Measurements from ENCODE around the gene AGAP1. TPM values are rescaled to one million over a fixed set of nuclear protein-coding genes. Genes with fewer than 3 reads are reported as not detected.

The AGAP1 gene
- total RNA-seq, 1 experiment from 2014 or later: 56.4 TPM

- H3K36me3 Mint-ChIP-seq (ENCODE audit: insufficient read depth, unreplicated experiment): peaks cover 18% of the 10 kb centered on the region
- no TSS peak for BruUV-seq (replicated peaks)
- CTCF ChIA-PET: interaction anchor here (0.7 kb wide), 1 partner anchor 705 kb away, joined by 3 read pairs; no protein-coding TSS in a partner anchor
- H3K4me1 Mint-ChIP-seq (ENCODE audit: low read depth, unreplicated experiment): no peaks in the 10 kb centered on the region
- H3K9me3 Mint-ChIP-seq (ENCODE audit: low read depth, unreplicated experiment): no peaks in the 10 kb centered on the region
- no peak overlapping the region for H3K27ac Mint-ChIP-seq (ENCODE audit: unreplicated experiment)
- no peaks in the 10 kb centered on the region for H3K27me3 Mint-ChIP-seq (ENCODE audit: unreplicated experiment)
- intact Hi-C loops (cut with micrococcal nuclease; ENCODE audit: unreplicated experiment): no loop called here
- no peak overlapping the region for H3K4me3 Mint-ChIP-seq (ENCODE audit: low read depth, unreplicated experiment)
- DNase-seq: no peak
- TF ChIP-seq CTCF (IDR thresholded peaks at IDR 0.05; ENCODE audit: unreplicated experiment): no peak
Measured at GRCh38 chr2:235968616-235969324, 474.9 kb downstream of the AGAP1 start.

GRCh38 chr2:235970204-235971040, 476.6 kb downstream of the AGAP1 start:
- H3K27me3 Mint-ChIP-seq (ENCODE audit: unreplicated experiment): no peaks in the 10 kb centered on the region
- no peak overlapping the region for H3K27ac Mint-ChIP-seq (ENCODE audit: unreplicated experiment)
- intact Hi-C loops (cut with micrococcal nuclease; ENCODE audit: unreplicated experiment): no loop called here
- no peak overlapping the region for H3K4me3 Mint-ChIP-seq (ENCODE audit: low read depth, unreplicated experiment)
- H3K4me1 Mint-ChIP-seq (ENCODE audit: low read depth, unreplicated experiment): no peaks in the 10 kb centered on the region
- no peak for TF ChIP-seq CTCF (IDR thresholded peaks at IDR 0.05; ENCODE audit: unreplicated experiment)
- no TSS peak for BruUV-seq (replicated peaks)
- CTCF ChIA-PET: no interaction called here
- peaks cover 18% of the 10 kb centered on the region for H3K36me3 Mint-ChIP-seq (ENCODE audit: insufficient read depth, unreplicated experiment)
- no peak for DNase-seq
- H3K9me3 Mint-ChIP-seq (ENCODE audit: low read depth, unreplicated experiment): no peaks in the 10 kb centered on the region

- no peak for TF ChIP-seq CTCF (IDR thresholded peaks at IDR 0.05; ENCODE audit: unreplicated experiment)
- H3K4me3 Mint-ChIP-seq (ENCODE audit: low read depth, unreplicated experiment): no peak overlapping the region
- H3K27ac Mint-ChIP-seq (ENCODE audit: unreplicated experiment): no peak overlapping the region
- no peaks in the 10 kb centered on the region for H3K4me1 Mint-ChIP-seq (ENCODE audit: low read depth, unreplicated experiment)
- H3K9me3 Mint-ChIP-seq (ENCODE audit: low read depth, unreplicated experiment): no peaks in the 10 kb centered on the region
- peaks cover 34% of the 10 kb centered on the region for H3K36me3 Mint-ChIP-seq (ENCODE audit: insufficient read depth, unreplicated experiment)
- intact Hi-C loops (cut with micrococcal nuclease; ENCODE audit: unreplicated experiment): no loop called here
- CTCF ChIA-PET: no interaction called here
- no peak for DNase-seq
- no TSS peak for BruUV-seq (replicated peaks)
- no peaks in the 10 kb centered on the region for H3K27me3 Mint-ChIP-seq (ENCODE audit: unreplicated experiment)
Measured at GRCh38 chr2:235976516-235976915, 482.7 kb downstream of the AGAP1 start.

GRCh38 chr2:235976956-235977355, 483.1 kb downstream of the AGAP1 start:
- intact Hi-C loops (cut with micrococcal nuclease; ENCODE audit: unreplicated experiment): no loop called here
- H3K36me3 Mint-ChIP-seq (ENCODE audit: insufficient read depth, unreplicated experiment): peaks cover 34% of the 10 kb centered on the region
- CTCF ChIA-PET: no interaction called here
- DNase-seq: no peak
- no peak overlapping the region for H3K4me3 Mint-ChIP-seq (ENCODE audit: low read depth, unreplicated experiment)
- no peaks in the 10 kb centered on the region for H3K27me3 Mint-ChIP-seq (ENCODE audit: unreplicated experiment)
- H3K27ac Mint-ChIP-seq (ENCODE audit: unreplicated experiment): no peak overlapping the region
- no TSS peak for BruUV-seq (replicated peaks)
- no peaks in the 10 kb centered on the region for H3K9me3 Mint-ChIP-seq (ENCODE audit: low read depth, unreplicated experiment)
- no peaks in the 10 kb centered on the region for H3K4me1 Mint-ChIP-seq (ENCODE audit: low read depth, unreplicated experiment)
- TF ChIP-seq CTCF (IDR thresholded peaks at IDR 0.05; ENCODE audit: unreplicated experiment): no peak

All from Calu3 (cell line).